ENCODE results near the gene INPP5F.

Gene INPP5F

GRCh38 chr10:119725828-119726675 lies at the start of gene INPP5F:
INPP5F (plus strand) TSS chr10:119726050; CDS start chr10:119726263, 213 bp downstream.
- DNase-seq, result peak; percentile 99

- no peak for DNase-seq
Measured at GRCh38 chr10:119677126-119677525, 48.7 kb upstream of the INPP5F start.

- DNase-seq, result no peak
Measured at GRCh38 chr10:119677904-119678755, 47.7 kb upstream of the INPP5F start.

GRCh38 chr10:119679480-119679829 lies 46.4 kb upstream of the INPP5F start:
- DNase-seq, result no peak

- DNase-seq, result no peak
Measured at GRCh38 chr10:119680050-119680449, 45.8 kb upstream of the INPP5F start.

GRCh38 chr10:119680650-119681081 lies 45.2 kb upstream of the INPP5F start:
- DNase-seq, result no peak

GRCh38 chr10:119686465-119687191 lies 39.2 kb upstream of the INPP5F start:
- peak; percentile 82 for DNase-seq

GRCh38 chr10:119687192-119688032 lies 38.4 kb upstream of the INPP5F start:
- no peak for DNase-seq

GRCh38 chr10:119688033-119688508 lies 37.8 kb upstream of the INPP5F start:
- DNase-seq, result no peak

GRCh38 chr10:119689016-119689580 lies 36.8 kb upstream of the INPP5F start:
- DNase-seq, result no peak

GRCh38 chr10:119691726-119692125 lies 34.1 kb upstream of the INPP5F start:
- no peak for DNase-seq

- DNase-seq, result no peak
Measured at GRCh38 chr10:119693262-119693957, 32.4 kb upstream of the INPP5F start.

- no peak for DNase-seq
Measured at GRCh38 chr10:119694608-119695007, 31.2 kb upstream of the INPP5F start.

GRCh38 chr10:119700321-119700954 lies 25.4 kb upstream of the INPP5F start:
- no peak for DNase-seq

- DNase-seq, result no peak
Measured at GRCh38 chr10:119701861-119702260, 24.0 kb upstream of the INPP5F start.

- DNase-seq, result no peak
Measured at GRCh38 chr10:119702583-119702982, 23.3 kb upstream of the INPP5F start.

GRCh38 chr10:119703903-119704508 lies 21.8 kb upstream of the INPP5F start:
- DNase-seq, result no peak

GRCh38 chr10:119705434-119705831 lies 20.4 kb upstream of the INPP5F start:
- no peak for DNase-seq

GRCh38 chr10:119706521-119707278 lies 19.1 kb upstream of the INPP5F start:
- no peak for DNase-seq
